Hematopoietic multipotent progenitor cell treated with erythropoietin and hydrocortisone succinate and interleukin-3 and kit ligand, for 4 days (in vitro differentiated cells): ENCODE measurements around the gene FAM13A.
A peak's percentile ranks its signal among the peaks of the same experiment; 100 is the strongest.
"Not testable (repeated sequence)": the region's sequence is repeated elsewhere in the genome, so short reads cannot be mapped to it uniquely, and the experiment has no call there.

Experiments
- DNase-seq: peaks from one replicate; pipeline ENCODE4 v3.0.0-alpha.2; 2015

The FAM13A gene

DNA sequence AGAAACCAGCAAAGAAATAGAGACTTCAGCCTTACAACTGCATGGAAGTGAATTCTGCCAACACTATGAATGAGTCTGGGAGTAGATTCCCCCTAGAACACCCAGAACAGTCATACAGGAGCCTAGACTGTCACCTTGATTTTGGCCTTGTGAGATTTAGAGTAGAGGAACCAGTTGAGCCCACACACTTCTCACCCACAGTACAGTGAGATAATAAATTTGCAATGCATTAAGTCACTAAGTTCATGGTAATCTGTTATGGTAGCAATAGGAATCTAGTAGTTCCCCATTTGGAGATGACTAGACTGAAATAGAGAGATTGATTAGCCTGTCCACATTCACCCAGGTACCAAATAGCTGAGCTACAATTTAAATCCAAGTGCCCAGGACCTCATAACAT, 59.0 kb downstream of the FAM13A start:
- DNase-seq = no peak

- no peak for DNase-seq
Measured at GRCh38 chr4:88995874-88996273, 61.1 kb downstream of the FAM13A start.

- not testable (repeated sequence) for DNase-seq
Measured at GRCh38 chr4:88995257-88995656, 61.7 kb downstream of the FAM13A start.

- DNase-seq = peak; percentile 31
Measured at GRCh38 chr4:88993246-88993645, 63.7 kb downstream of the FAM13A start.

DNA sequence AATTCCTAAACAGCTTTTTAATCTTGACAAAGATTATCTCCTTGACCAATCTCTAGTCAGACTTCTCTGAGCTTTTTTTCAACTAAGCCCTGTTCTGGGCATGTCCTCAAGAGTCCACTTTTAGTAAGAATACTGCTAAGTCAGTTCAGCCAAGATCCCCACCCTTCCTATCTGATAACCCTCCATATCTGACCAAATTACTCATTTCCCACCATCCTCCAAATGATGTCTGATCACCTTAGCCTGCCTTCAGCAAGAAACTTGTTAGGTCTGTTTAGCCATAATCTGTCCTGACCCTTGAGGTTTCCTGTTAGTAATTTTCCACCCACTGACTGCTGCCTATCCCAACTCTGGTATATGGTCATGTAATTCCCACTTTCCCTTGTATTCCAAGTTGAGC, 65.2 kb downstream of the FAM13A start:
- DNase-seq = no peak

GRCh38 chr4:88989990-88990389, 67.0 kb downstream of the FAM13A start:
- no peak for DNase-seq

GRCh38 chr4:88985088-88985773, 71.8 kb downstream of the FAM13A start:
- DNase-seq = peak; percentile 13

GRCh38 chr4:88982757-88983156, 74.2 kb downstream of the FAM13A start:
- DNase-seq = no peak

GRCh38 chr4:88981993-88982392, 75.0 kb downstream of the FAM13A start:
- DNase-seq = no peak

DNA sequence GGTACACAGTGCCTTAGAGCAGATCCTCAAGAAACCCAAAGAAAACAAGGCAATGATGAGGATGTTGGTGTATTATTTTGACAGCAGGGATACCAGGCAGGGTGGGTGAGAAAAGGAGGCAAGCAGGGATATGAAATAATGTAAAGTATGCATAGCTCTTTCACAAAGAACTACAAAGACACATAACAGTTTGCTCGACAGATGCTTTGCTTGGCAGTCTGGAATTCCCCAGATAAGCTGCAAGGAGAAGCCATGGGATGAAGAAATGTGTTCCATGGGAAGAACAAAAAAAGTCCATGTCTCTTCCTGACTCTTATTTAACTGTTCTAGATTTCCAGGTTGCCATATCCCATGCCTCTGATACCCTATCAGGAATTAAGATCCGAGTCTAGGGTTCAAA, 75.4 kb downstream of the FAM13A start:
- DNase-seq = no peak

GRCh38 chr4:88979276-88979675, 77.7 kb downstream of the FAM13A start:
- DNase-seq = no peak

- no peak for DNase-seq
Measured at GRCh38 chr4:88976775-88977035, 80.3 kb downstream of the FAM13A start.

- DNase-seq = no peak
Measured at GRCh38 chr4:88975958-88976774, 80.8 kb downstream of the FAM13A start.

GRCh38 chr4:88971536-88971935, 85.4 kb downstream of the FAM13A start:
- no peak for DNase-seq

DNA sequence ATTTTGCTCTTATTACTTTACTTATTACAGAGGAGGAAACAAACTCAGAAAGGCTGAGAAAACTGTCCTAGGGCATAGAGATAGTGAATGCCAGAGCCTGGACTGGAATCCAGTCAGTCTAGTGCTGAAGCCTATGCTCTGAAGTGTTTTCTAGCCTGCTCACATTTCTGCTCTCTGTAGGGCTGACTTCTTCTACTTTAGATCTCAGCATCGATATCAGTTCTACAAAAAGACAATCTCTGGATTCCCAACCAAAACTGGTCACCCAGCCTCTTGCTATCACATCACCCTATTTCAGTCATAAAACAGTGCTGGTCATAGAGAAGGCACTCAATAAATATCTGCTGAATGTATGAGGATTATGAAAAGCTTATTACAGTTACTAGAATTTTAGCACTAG, 87.2 kb downstream of the FAM13A start:
- no peak for DNase-seq

DNA sequence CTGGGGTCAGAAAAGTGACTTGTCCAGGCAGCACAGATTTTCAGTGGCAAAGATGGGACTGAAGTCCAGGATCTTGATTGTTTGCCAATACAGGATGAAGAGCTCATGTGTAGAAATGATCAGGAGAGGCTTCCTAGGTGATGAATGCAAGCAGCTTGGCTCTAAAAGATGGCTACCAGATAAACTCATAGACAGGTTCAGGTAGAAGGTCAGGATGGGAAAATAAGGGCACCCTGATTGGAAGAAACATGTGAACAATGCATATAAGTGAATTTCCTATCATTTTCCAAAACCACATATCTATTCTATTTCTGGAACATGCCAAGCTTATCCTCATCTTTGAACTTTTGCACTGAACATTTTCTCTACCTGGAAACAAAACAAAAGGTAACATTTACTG, 87.7 kb downstream of the FAM13A start:
- DNase-seq = no peak

- no peak for DNase-seq
Measured at GRCh38 chr4:88967883-88968331, 89.1 kb downstream of the FAM13A start.

DNA sequence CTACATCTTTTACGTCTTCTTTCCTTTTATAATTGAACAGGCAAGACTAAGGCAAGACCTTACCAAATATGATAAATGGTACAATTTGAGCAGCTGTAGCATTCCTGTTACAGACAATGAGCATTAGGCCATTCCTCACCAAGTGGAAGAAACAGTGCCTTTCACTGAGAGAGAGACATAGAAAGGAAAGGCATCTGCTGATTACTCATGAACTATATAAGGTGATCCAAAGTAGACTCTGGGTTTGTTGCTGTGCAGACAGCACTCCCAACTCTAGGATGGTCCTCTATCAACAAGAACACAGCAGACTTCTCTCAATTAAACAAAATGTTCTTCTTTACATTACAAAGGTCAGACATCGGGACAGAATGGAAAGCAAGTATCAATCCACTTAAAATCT, 91.9 kb downstream of the FAM13A start:
- DNase-seq = no peak

GRCh38 chr4:88964450-88964849, 92.5 kb downstream of the FAM13A start:
- DNase-seq = no peak

DNA sequence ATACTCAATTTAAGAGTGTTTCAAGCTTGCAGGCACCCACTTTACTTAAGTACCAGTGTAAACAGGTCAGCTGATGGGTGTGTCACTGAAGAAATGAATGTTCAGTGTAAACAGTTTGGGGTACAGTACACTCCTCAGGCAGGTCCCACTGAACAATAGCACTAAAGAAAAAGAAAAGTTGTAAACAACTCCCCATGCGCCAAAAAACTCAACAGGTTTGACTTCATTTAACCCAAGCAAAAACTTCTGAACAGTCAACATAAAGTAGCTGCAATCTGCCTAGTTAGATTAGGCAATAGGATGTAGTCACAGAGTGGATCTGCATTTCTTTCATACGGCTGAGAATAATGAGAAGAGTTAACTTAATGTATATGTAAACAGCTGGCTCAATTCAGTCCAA, 93.2 kb downstream of the FAM13A start:
- DNase-seq = no peak

DNA sequence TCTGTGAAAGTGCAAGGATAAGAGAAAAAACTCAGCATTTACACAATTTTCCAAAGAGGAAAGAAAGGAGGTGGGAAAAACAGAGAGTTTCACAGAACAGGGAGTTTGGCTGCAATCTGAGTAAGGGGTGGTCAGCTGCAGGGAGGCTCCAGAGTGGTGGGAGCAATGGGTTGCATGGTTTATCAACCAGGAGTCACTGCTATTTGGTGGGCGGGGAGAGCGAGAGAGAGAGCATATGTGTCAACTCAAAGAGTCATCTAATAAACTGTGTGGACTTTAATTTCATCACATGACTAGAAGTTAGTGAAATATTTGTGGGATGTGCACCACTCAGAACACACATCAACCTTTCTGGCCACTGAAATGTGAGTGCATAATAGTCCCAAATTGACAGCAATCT, 94.6 kb downstream of the FAM13A start:
- no peak for DNase-seq

GRCh38 chr4:88960576-88960975, 96.4 kb downstream of the FAM13A start:
- peak; percentile 59 for DNase-seq

DNA sequence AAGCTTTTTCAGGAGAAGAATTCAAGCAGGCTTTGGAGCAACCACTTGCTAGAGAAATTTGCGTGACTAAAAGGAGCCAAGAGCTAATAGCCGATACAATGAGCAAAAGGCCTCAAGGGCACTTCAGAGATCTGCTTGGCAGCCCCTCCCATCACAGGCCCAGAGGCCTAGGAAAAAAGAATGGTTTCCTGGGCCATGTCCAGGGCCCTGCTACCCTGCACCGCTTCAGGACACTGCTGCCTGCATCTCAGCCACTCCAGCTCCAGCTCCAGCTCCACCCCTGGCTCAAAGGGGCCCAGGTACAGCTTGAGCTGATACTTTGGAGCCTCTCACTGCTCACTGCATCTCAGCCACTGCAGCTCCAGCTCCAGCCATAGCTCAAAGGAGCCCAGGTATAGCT, 98.9 kb downstream of the FAM13A start:
- DNase-seq = no peak

GRCh38 chr4:88957570-88957969, 99.4 kb downstream of the FAM13A start:
- DNase-seq = peak; percentile 23
